GM12878 (cell line): Measurements from ENCODE around the gene PCYOX1L. TPM values are rescaled to one million over a fixed set of nuclear protein-coding genes. Genes with fewer than 3 reads are reported as not detected.

Experiments used
- ATAC-seq: fragments of 200-7000 bp; cut with Tn5 transposase; 3 replicates; pipeline ENCODE4 v1.9.1; 2020; ENCODE audit warnings: mild to moderate bottlenecking, moderate library complexity
- BruUV-seq: library from RNA; stranded (reverse); fragments of 400-500 nt; replicated peaks from 2 replicates; lab custom pipeline; 2021; lab: Mats Ljungman, UMichigan
- CTCF ChIA-PET: fragments of 300-600 bp; sonication (Branson Sonifier 250); formaldehyde crosslinking; extraction: SDS; loops from one replicate; lab custom pipeline; 2021; ENCODE audit warnings: inconsistent platforms; lab: Yijun Ruan, JAX
- POLR2A ChIA-PET: fragments of 350-600 bp; formaldehyde crosslinking; extraction: SDS; loops from one replicate; lab custom pipeline; 2021; ENCODE audit warnings: inconsistent platforms; lab: Charles Lee
- RAD21 ChIA-PET: fragments of 300-600 bp; sonication (Branson Sonifier 250); formaldehyde crosslinking; loops from one replicate; lab custom pipeline; 2023; ENCODE audit warnings: antibody characterized with exemption; ENCODE audit not compliant: unreplicated experiment; lab: Charles Lee
- SMC1A ChIA-PET: fragments of 300-600 bp; sonication (Branson Sonifier 250); formaldehyde crosslinking; loops from one replicate; lab custom pipeline; 2023; ENCODE audit not compliant: unreplicated experiment, uncharacterized antibody; lab: Charles Lee
- DNase-seq: peaks from one replicate; pipeline ENCODE4 v3.0.0-alpha.2; 2011; ENCODE audit warnings: low read depth, low spot score
- FAIRE-seq: peaks from 3 replicates; lab custom pipeline; 2011; peaks lifted over from hg19 to GRCh38; lab: Jason Lieb, UNC
- H2AFZ ChIP-seq: 2 replicates; pipeline ENCODE4 v1.6.0; 2011; ENCODE audit warnings: low read depth, low read length, control low read depth; ENCODE audit not compliant: control insufficient read depth
- H3K27ac ChIP-seq: 2 replicates; pipeline ENCODE4 v1.5.1; 2011; ENCODE audit warnings: control low read depth; ENCODE audit not compliant: control insufficient read depth, insufficient read depth
- H3K27me3 ChIP-seq, 2 experiments: replicated peaks in 1 of 2; 2 replicates each; pipeline versions ENCODE4 v1.6.0 to v1.6.1; 2011; ENCODE audit warnings: low read length in 1 of 2; ENCODE audit not compliant: control insufficient read depth in 2 of 2, insufficient read depth in 2 of 2
- H3K36me3 ChIP-seq, 2 experiments: 2 replicates each; pipeline ENCODE4 v1.5.1; 2011; ENCODE audit warnings: low read length in 1 of 2; ENCODE audit not compliant: control insufficient read depth in 2 of 2, insufficient read depth in 2 of 2
- H3K4me1 ChIP-seq: 2 replicates; pipeline ENCODE4 v1.6.1; 2011; ENCODE audit warnings: mild to moderate bottlenecking, low read length, moderate library complexity, mixed read lengths; ENCODE audit not compliant: control insufficient read depth, insufficient read depth
- H3K4me2 ChIP-seq: 2 replicates; pipeline ENCODE4 v1.6.0; 2011; ENCODE audit warnings: control low read depth; ENCODE audit not compliant: control insufficient read depth, insufficient read depth
- H3K4me3 ChIP-seq: fragments of 200-600 bp; sonication (generic); 2 replicates; pipeline ENCODE4 v1.5.1; 2016
- H3K79me2 ChIP-seq: 2 replicates; pipeline ENCODE4 v1.6.0; 2011; ENCODE audit warnings: low read length; ENCODE audit not compliant: control insufficient read depth, insufficient read depth
- H3K9ac ChIP-seq: 2 replicates; pipeline ENCODE4 v1.8.0; 2011; ENCODE audit warnings: low read length, control low read depth, mixed read lengths; ENCODE audit not compliant: control insufficient read depth, insufficient read depth
- H3K9me3 ChIP-seq: replicated peaks from 3 replicates; pipeline ENCODE4 v1.5.1; 2011; ENCODE audit warnings: mild to moderate bottlenecking, low read length; ENCODE audit not compliant: control insufficient read depth, insufficient read depth
- H4K20me1 ChIP-seq: 2 replicates; pipeline ENCODE4 v1.6.0; 2011; ENCODE audit not compliant: control insufficient read depth, insufficient read depth
- BCL3 ChIP-seq: IDR thresholded peaks from 2 replicates; pipeline ENCODE4 v1.6.1; 2011; ENCODE audit warnings: borderline replicate concordance, low read depth, mild to moderate bottlenecking, moderate library complexity, low read length; ENCODE audit not compliant: insufficient read depth, poor library complexity, severe bottlenecking
- BMI1 ChIP-seq: fragments of 450-650 bp; IDR thresholded peaks from 2 replicates; pipeline ENCODE4 v1.6.1; 2016; ENCODE audit warnings: mild to moderate bottlenecking, moderate library complexity, borderline replicate concordance
- MYB ChIP-seq: fragments of 150-350 bp; IDR thresholded peaks from 2 replicates; pipeline ENCODE4 v1.6.1; 2014; ENCODE audit warnings: mild to moderate bottlenecking, low read depth, low read length, borderline replicate concordance
- PBX3 ChIP-seq: IDR thresholded peaks from 2 replicates; pipeline ENCODE4 v1.6.1; 2011; ENCODE audit warnings: mild to moderate bottlenecking, low read depth, low read length, moderate library complexity; ENCODE audit not compliant: insufficient replicate concordance
- PRDM15 ChIP-seq: fragments of 450-650 bp; formaldehyde crosslinking; IDR thresholded peaks from 2 replicates; pipeline ENCODE4 v1.4.0; 2020; ENCODE audit warnings: mild to moderate bottlenecking, moderate library complexity
- ZNF24 ChIP-seq: fragments of 450-650 bp; IDR thresholded peaks from 2 replicates; pipeline ENCODE4 v1.6.1; 2017; ENCODE audit warnings: antibody characterized with exemption, mild to moderate bottlenecking
- WGBS: methylation state at CpG from one replicate; pipeline ENCODE4 v1.1.6; 2016; ENCODE audit warnings: low lambda C conversion rate; ENCODE audit not compliant: insufficient replicate concordance, insufficient coverage; ENCODE audit errors: missing lambda C conversion rate; 5-methylcytosine and 5-hydroxymethylcytosine counted together
- in situ Hi-C: fragments of 300-500 bp; cut with MboI; formaldehyde crosslinking; loops from 9 replicates; pipeline ENCODE4 v1.14.3; 2018; ENCODE audit warnings: mixed read lengths
- intact Hi-C: fragments of 100-400 bp; cut with micrococcal nuclease; formaldehyde crosslinking; loops from one replicate; pipeline ENCODE4 v1.14.2; 2022; ENCODE audit not compliant: unreplicated experiment
- polyA plus RNA-seq, 11 experiments: library from polyadenylated mRNA; depleted of rRNA in 4 of 11; unstranded in 6 of 11; stranded (reverse) in 5 of 11; fragments of >200 nt; fragmentation: Nextera tagmentation in 4 of 11; fragmentation: Illumina TruSeq in 1 of 11; extraction: Ambion mirVana in 4 of 11; extraction: Trizol in 1 of 11; gene quantifications; 1 replicate in 1 of 11; 2 replicates in 10 of 11; pipeline versions ENCODE4 v1.2.1 to v1.2.3, GENCODE V29; 2011 to 2016; ENCODE audit warnings: inconsistent platforms in 2 of 11, missing spikeins in 2 of 11, low read depth in 1 of 11
- total RNA-seq, 4 experiments: library from RNA; depleted of rRNA in 3 of 4; stranded (reverse); fragments of >200 nt in 3 of 4; fragmentation: Illumina TruSeq in 1 of 4; extraction: Trizol in 1 of 4; gene quantifications; 2 replicates each; pipeline versions ENCODE4 v1.2.1 to v1.2.3, GENCODE V29; 2013 to 2021
- TF ChIP-seq, protein P1 (sequence below): fragments of 450-650 bp; formaldehyde crosslinking; IDR thresholded peaks from 2 replicates; pipeline ENCODE4 v1.4.0; 2022; ENCODE audit warnings: mild to moderate bottlenecking, moderate library complexity
- TF ChIP-seq, protein P2 (sequence below): fragments of 450-650 bp; IDR thresholded peaks from 2 replicates; pipeline ENCODE4 v1.6.1; 2018; ENCODE audit warnings: mild to moderate bottlenecking, low read depth, moderate library complexity; ENCODE audit not compliant: partially characterized antibody

Gene PCYOX1L
- total and polyA plus RNA-seq, 10 of the 15 experiments (the other 5 are each of a cell fraction or from before 2014, with no cell fraction given), result 2.9 to 17.0 (median 12.9) TPM

GRCh38 chr5:149325894-149326293 lies 32.0 kb upstream of the PCYOX1L start (continued):
- TF ChIP-seq, protein P1, sequence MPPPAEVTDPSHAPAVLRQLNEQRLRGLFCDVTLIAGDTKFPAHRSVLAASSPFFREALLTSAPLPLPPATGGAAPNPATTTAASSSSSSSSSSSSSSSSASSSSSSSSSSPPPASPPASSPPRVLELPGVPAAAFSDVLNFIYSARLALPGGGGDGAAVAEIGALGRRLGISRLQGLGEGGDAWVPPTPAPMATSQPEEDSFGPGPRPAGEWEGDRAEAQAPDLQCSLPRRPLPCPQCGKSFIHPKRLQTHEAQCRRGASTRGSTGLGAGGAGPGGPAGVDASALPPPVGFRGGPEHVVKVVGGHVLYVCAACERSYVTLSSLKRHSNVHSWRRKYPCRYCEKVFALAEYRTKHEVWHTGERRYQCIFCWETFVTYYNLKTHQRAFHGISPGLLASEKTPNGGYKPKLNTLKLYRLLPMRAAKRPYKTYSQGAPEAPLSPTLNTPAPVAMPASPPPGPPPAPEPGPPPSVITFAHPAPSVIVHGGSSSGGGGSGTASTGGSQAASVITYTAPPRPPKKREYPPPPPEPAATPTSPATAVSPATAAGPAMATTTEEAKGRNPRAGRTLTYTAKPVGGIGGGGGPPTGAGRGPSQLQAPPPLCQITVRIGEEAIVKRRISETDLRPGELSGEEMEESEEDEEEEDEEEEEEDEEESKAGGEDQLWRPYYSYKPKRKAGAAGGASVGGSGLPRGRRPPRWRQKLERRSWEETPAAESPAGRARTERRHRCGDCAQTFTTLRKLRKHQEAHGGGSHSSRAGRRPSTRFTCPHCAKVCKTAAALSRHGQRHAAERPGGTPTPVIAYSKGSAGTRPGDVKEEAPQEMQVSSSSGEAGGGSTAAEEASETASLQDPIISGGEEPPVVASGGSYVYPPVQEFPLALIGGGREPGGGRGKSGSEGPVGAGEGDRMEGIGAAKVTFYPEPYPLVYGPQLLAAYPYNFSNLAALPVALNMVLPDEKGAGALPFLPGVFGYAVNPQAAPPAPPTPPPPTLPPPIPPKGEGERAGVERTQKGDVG (CRISPR knock-in tag), result no peak

DNA sequence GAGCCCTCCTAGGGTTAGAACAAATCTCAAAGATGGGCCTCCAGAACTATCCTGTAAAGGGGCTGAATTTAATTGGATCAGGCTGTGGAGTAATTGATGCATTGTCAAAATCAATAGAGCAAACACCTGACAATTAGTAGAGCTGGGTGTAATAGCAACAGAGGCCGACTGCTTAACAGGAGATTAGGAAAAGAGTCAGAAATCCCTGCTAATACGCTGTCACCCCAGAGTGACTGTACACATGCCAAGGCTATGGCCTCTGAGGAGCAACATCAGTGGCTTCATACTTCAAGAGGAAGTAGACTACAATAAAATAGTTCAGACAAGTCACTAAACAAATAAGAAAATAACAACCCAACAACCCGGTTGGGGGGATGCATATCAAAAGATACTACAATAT lies 31.2 kb upstream of the PCYOX1L start:
- H3K27me3 ChIP-seq, result no peaks in the 10 kb centered on the region
- FAIRE-seq (no peak), DNase-seq (no peak), ATAC-seq (no peak)
- POLR2A ChIA-PET, result interaction anchor here (0.7 to 1.0 kb wide), 2 partner anchors 17 to 253 kb away, joined by 3 to 4 read pairs; no protein-coding TSS in a partner anchor
- no peaks in the 10 kb centered on the region for H3K79me2 ChIP-seq
- H2AFZ ChIP-seq, result no peak overlapping the region
- H3K4me2 ChIP-seq, result no peak overlapping the region
- H3K4me3 ChIP-seq, result no peak overlapping the region
- no peaks in the 10 kb centered on the region for H3K36me3 ChIP-seq
- SMC1A ChIA-PET, result no interaction called here
- WGBS, result 51% methylated on average over 3 of the region's 3 CpGs
- intact Hi-C loops, result no loop called here
- no TSS peak for BruUV-seq
- no peak overlapping the region for H3K27ac ChIP-seq
- RAD21 ChIA-PET, result no interaction called here
- H3K9ac ChIP-seq, result no peak overlapping the region
- H3K9me3 ChIP-seq, result no peaks in the 10 kb centered on the region; the same call in 2 of the 3 replicates
- H4K20me1 ChIP-seq, result no peaks in the 10 kb centered on the region
- CTCF ChIA-PET, result interaction anchor here (1.1 to 5.0 kb wide), 3 partner anchors 41 to 47 kb away, joined by 3 to 36 read pairs (median 6); no protein-coding TSS in a partner anchor
- no peaks in the 10 kb centered on the region for H3K4me1 ChIP-seq
- in situ Hi-C loops, result no loop called here
- TF ChIP-seq ZNF24 (no peak), PRDM15 (CRISPR knock-in tag) (no peak), MYB (no peak), BMI1 (no peak), BCL3 (no peak), PBX3 (no peak)
- TF ChIP-seq, protein P2, sequence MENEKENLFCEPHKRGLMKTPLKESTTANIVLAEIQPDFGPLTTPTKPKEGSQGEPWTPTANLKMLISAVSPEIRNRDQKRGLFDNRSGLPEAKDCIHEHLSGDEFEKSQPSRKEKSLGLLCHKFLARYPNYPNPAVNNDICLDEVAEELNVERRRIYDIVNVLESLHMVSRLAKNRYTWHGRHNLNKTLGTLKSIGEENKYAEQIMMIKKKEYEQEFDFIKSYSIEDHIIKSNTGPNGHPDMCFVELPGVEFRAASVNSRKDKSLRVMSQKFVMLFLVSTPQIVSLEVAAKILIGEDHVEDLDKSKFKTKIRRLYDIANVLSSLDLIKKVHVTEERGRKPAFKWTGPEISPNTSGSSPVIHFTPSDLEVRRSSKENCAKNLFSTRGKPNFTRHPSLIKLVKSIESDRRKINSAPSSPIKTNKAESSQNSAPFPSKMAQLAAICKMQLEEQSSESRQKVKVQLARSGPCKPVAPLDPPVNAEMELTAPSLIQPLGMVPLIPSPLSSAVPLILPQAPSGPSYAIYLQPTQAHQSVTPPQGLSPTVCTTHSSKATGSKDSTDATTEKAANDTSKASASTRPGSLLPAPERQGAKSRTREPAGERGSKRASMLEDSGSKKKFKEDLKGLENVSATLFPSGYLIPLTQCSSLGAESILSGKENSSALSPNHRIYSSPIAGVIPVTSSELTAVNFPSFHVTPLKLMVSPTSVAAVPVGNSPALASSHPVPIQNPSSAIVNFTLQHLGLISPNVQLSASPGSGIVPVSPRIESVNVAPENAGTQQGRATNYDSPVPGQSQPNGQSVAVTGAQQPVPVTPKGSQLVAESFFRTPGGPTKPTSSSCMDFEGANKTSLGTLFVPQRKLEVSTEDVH, result no peak
